ENCODE data around the gene PAX3. TPM values are rescaled to one million over a fixed set of nuclear protein-coding genes. Genes with fewer than 3 reads are reported as not detected.

The PAX3 gene
- total and polyA plus RNA-seq, 9 of the 15 experiments (the other 6 are each of a cell fraction or from before 2014, with no cell fraction given): not detected

DNA sequence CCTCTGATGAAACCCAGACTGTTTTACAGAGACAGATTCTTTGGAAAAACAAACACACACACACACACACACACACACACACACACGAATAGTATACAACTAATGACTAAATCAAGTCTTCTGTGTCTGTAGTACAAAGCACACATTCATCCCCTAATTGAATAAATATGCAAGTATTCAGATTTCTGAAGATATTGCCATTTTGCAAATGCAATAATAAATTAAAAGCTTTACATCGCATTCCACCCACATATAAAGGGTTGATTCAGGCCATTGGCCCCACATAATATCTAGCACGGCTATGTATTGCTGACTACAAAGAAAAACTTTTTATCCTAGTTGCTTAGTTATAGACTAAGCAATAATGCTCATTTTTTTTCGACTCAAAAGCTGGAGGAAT, 86.2 kb downstream of the PAX3 start:
- FAIRE-seq: no peak
- TF ChIP-seq NBN (IDR thresholded peaks at IDR 0.05; ENCODE audit: low read depth) (no peak), ELF1 (tag; IDR thresholded peaks at IDR 0.05) (no peak), DDX20 (tag; IDR thresholded peaks at IDR 0.05; ENCODE audit: low read depth) (no peak), RBM15 (IDR thresholded peaks at IDR 0.05; ENCODE audit: insufficient read depth, low read length) (no peak)
- Histone ChIP-seq H3K79me2 (ENCODE audit: control insufficient read depth, insufficient read depth, low read length) (no peaks in the 10 kb centered on the region), H3K9ac (ENCODE audit: insufficient read depth in 1 of 2, low read depth in 2 of 2, low read length in 2 of 2) (no peak overlapping the region), H3K4me1 (replicated peaks in 1 of 2; ENCODE audit: control insufficient read depth in 2 of 2, insufficient read depth in 2 of 2, low read length in 2 of 2) (no peaks in the 10 kb centered on the region), H3K27ac (ENCODE audit: extremely low read depth, low read depth, low read length) (no peak overlapping the region), H4K20me1 (replicated peaks; ENCODE audit: control insufficient read depth, insufficient read depth, low read length) (no peaks in the 10 kb centered on the region), H3K4me2 (ENCODE audit: insufficient read depth, low read length) (no peak overlapping the region), H3K4me3 (no peak overlapping the region), H3K9me1 (ENCODE audit: control insufficient read depth, insufficient read depth, low read length) (no peaks in the 10 kb centered on the region), H3K36me3 (ENCODE audit: control insufficient read depth, insufficient read depth, low read length) (no peaks in the 10 kb centered on the region), H3K9me3 (replicated peaks; ENCODE audit: control insufficient read depth, insufficient read depth, low read depth, low read length) (no peaks in the 10 kb centered on the region), H3K27me3 (ENCODE audit: control insufficient read depth in 2 of 2, insufficient read depth in 2 of 2, low read length in 2 of 2) (no peaks in the 10 kb centered on the region), H2AFZ (ENCODE audit: low read depth, low read length) (no peak overlapping the region)
- in situ Hi-C loops (cut with MboI): no loop called here
- no TSS peak for BruUV-seq (replicated peaks)
- WGBS (ENCODE audit: insufficient coverage, low coverage, missing lambda C conversion rate): 0% methylated on average over 3 of the region's 4 CpGs
- intact Hi-C loops (cut with micrococcal nuclease): no loop called here
- ChIA-PET CTCF (ENCODE audit: low intra/inter-chr PET ratio) (no interaction called here), POLR2A (no interaction called here)
- DNase-seq (ENCODE audit: extremely low read depth in 1 of 4, low spot score in 3 of 4): no peak
- ATAC-seq: no peak

DNA sequence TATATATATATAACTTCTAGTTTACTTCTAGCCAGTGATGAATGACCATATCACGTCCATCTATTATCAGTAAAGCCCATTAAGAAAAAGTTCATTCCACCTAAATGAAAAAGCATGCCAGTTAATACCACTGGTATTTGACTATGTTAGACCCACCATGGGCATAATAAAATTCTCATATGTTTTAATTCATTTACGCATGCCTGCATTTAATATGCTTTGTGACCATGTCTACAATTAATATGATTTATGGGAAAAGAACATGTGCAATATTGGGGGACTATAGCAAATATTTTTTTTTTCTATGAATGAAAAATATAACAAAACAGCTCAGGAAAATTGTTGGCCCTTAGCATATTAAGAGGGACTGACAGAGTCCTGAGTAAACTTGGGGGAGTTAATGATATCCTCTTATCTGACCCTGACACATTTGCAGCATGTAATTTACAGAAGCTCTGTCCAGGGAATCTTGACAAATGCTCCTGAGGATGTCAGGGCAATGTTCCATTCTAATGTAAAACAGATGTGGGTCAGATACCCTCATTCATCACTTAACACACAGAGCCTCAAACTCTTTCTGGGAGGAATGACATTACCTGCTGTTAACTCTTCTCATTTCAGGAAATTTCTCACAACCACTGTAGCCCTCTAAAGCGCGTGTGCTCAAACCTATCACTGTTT, 90.6 kb downstream of the PAX3 start:
- in situ Hi-C loops (cut with MboI): no loop called here
- 0% methylated on average over 4 of the region's 4 CpGs for WGBS (ENCODE audit: insufficient coverage, low coverage, missing lambda C conversion rate)
- Histone ChIP-seq H3K79me2 (ENCODE audit: control insufficient read depth, insufficient read depth, low read length) (no peaks in the 10 kb centered on the region), H3K27ac (ENCODE audit: extremely low read depth, low read depth, low read length) (no peak overlapping the region), H3K27me3 (ENCODE audit: control insufficient read depth in 2 of 2, insufficient read depth in 2 of 2, low read length in 2 of 2) (no peaks in the 10 kb centered on the region), H3K9me3 (replicated peaks; ENCODE audit: control insufficient read depth, insufficient read depth, low read depth, low read length) (no peaks in the 10 kb centered on the region), H3K4me2 (ENCODE audit: insufficient read depth, low read length) (no peak overlapping the region), H2AFZ (ENCODE audit: low read depth, low read length) (no peak overlapping the region), H3K4me3 (no peak overlapping the region), H3K36me3 (ENCODE audit: control insufficient read depth, insufficient read depth, low read length) (no peaks in the 10 kb centered on the region), H3K4me1 (replicated peaks in 1 of 2; ENCODE audit: control insufficient read depth in 2 of 2, insufficient read depth in 2 of 2, low read length in 2 of 2) (no peaks in the 10 kb centered on the region), H3K9me1 (ENCODE audit: control insufficient read depth, insufficient read depth, low read length) (no peaks in the 10 kb centered on the region), H4K20me1 (replicated peaks; ENCODE audit: control insufficient read depth, insufficient read depth, low read length) (no peaks in the 10 kb centered on the region), H3K9ac (ENCODE audit: insufficient read depth in 1 of 2, low read depth in 2 of 2, low read length in 2 of 2) (no peak overlapping the region)
- intact Hi-C loops (cut with micrococcal nuclease): no loop called here
- ATAC-seq: no peak
- TF ChIP-seq SLC30A9 (CRISPR knock-in tag; IDR thresholded peaks at IDR 0.05): no peak
- 0 out of 2 replicates have a peak, but pooled peaks have one; percentile 12 for TF ChIP-seq TCF3 (CRISPR knock-in tag; IDR thresholded peaks at IDR 0.05)
- no peak for DNase-seq (ENCODE audit: extremely low read depth in 1 of 4, low spot score in 3 of 4)
- ChIA-PET CTCF (ENCODE audit: low intra/inter-chr PET ratio) (no interaction called here), POLR2A (no interaction called here)
- no peak for FAIRE-seq
- no TSS peak for BruUV-seq (replicated peaks)
